Kidney epithelial cell (primary cell): ENCODE results near the gene CD28. TPM values are rescaled to one million over a fixed set of nuclear protein-coding genes. Genes with fewer than 3 reads are reported as not detected.

ENCODE experiments used
- DNase-seq: peaks from one replicate; pipeline ENCODE4 v3.0.0-alpha.2; 2010; ENCODE audit warnings: low read depth
- H3K27me3 ChIP-seq: 2 replicates; pipeline ENCODE4 v1.6.0; 2011; ENCODE audit warnings: low read length; ENCODE audit not compliant: control insufficient read depth, insufficient read depth
- H3K36me3 ChIP-seq: 2 replicates; pipeline ENCODE4 v1.5.1; 2011; ENCODE audit warnings: low read length; ENCODE audit not compliant: control insufficient read depth, insufficient read depth
- H3K4me3 ChIP-seq: 2 replicates; pipeline ENCODE4 v1.5.1; 2011; ENCODE audit warnings: low read depth, mild to moderate bottlenecking, control low read depth, low read length
- CTCF ChIP-seq: IDR thresholded peaks from 2 replicates; pipeline ENCODE4 v1.5.1; 2011; ENCODE audit warnings: mild to moderate bottlenecking, moderate library complexity, low read length, control low read depth, inconsistent platforms; ENCODE audit not compliant: insufficient read depth, poor library complexity, severe bottlenecking
- total RNA-seq: library from RNA; depleted of rRNA; stranded (reverse); fragments of >200 nt; gene quantifications from 2 replicates; pipeline ENCODE4 v1.2.3, GENCODE V29; 2015

CD28 gene
- total RNA-seq, 1 donor from 2014 or later, result not detected

GRCh38 chr2:203730883-203731282 is 24.4 kb downstream of the CD28 start:
- Histone ChIP-seq H3K27me3 (no peaks in the 10 kb centered on the region), H3K4me3 (no peak overlapping the region), H3K36me3 (no peaks in the 10 kb centered on the region)
- TF ChIP-seq CTCF, result no peak
- no peak for DNase-seq

- no peaks in the 10 kb centered on the region for H3K27me3 ChIP-seq
Observed at GRCh38 chr2:203732092-203732952, 25.9 kb downstream of the CD28 start.

GRCh38 chr2:203732953-203733510 is 26.6 kb downstream of the CD28 start:
- no peaks in the 10 kb centered on the region for H3K36me3 ChIP-seq
- H3K4me3 ChIP-seq, result no peak overlapping the region
- H3K27me3 ChIP-seq, result no peaks in the 10 kb centered on the region
- TF ChIP-seq CTCF, result no peak
- no peak for DNase-seq

More at GRCh38 chr2:203732092-203732952, 25.9 kb downstream of the CD28 start:
- DNase-seq, result no peak
- no peak overlapping the region for H3K4me3 ChIP-seq
- TF ChIP-seq CTCF, result no peak
- no peaks in the 10 kb centered on the region for H3K36me3 ChIP-seq

GRCh38 chr2:203733684-203734083 is 27.2 kb downstream of the CD28 start:
- DNase-seq, result no peak
- Histone ChIP-seq H3K27me3 (no peaks in the 10 kb centered on the region), H3K4me3 (no peak overlapping the region), H3K36me3 (no peaks in the 10 kb centered on the region)
- TF ChIP-seq CTCF, result no peak

- H3K27me3 ChIP-seq, result no peaks in the 10 kb centered on the region
- no peak for DNase-seq
- no peaks in the 10 kb centered on the region for H3K36me3 ChIP-seq
- no peak for TF ChIP-seq CTCF
- no peak overlapping the region for H3K4me3 ChIP-seq
Observed at GRCh38 chr2:203734276-203734983, 28.0 kb downstream of the CD28 start.
